Measurements from ENCODE around the gene PRAMEF12.
"Not testable (repeated sequence)": the region's sequence is repeated elsewhere in the genome, so short reads cannot be mapped to it uniquely, and the experiment has no call there.

Gene PRAMEF12

DNA sequence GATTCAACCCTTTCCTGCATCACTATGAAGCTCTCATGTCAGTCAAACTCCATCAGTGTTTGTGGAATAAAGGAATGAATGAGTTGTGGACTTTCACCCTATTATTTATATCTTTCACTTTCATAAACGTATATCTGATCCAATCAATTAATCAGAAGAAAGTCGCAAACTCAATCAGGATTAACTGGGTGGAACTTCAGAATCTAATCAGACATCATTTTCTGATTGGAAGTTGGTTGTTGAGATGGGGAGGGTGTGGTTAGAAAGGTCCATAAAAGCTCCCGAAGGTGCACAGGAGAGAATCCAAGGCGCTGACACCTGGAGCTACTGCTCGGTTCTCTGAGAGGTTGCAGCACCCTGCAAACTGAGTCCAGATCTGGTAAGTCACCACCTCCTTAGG, at the start of gene PRAMEF12:
Gene PRAMEF12 (plus strand): TSS at position 301 of the 400 bp plus-strand sequence. CDS start 1,130 bp downstream, outside the sequence.
- DNase-seq: no peak

DNA sequence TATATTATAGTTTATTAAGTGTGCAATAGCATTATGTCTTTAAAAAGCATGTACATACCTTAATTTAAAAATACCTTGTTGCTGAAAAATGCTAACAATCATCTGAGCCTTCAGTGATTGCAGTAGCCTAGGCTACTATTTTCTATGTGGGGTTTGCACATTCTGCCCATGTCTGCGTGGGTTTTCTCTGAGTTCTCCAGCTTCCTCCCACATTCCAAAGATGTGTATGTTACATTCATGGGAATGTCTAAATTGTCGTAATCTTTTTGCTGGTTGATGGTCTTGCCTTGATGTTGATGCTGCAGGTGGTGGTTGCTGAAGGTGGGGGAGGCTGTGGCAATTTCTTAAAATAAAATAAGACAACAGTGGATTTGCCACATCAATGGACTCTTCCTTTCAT, 45.1 kb upstream of the PRAMEF12 start:
- DNase-seq: no peak

DNA sequence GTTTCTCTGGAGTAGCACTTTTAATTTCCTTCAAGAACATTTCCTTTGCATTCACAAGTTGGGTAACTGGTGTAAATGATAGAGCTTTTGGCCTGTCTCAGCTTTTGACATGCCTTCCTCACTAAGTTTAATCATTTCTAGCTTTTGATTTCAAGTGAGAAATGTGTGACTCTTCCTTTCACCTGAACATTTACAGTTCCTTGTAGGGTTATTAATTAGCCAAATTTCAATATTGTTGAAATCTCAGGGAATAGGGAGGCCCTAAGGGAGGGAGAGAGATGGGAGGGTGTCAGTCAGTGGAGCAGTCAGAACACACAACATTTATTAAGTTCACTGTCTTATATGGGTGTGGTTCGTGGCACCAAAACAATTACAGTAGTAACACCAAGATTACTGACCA, 43.4 kb upstream of the PRAMEF12 start:
- no peak for DNase-seq

DNA sequence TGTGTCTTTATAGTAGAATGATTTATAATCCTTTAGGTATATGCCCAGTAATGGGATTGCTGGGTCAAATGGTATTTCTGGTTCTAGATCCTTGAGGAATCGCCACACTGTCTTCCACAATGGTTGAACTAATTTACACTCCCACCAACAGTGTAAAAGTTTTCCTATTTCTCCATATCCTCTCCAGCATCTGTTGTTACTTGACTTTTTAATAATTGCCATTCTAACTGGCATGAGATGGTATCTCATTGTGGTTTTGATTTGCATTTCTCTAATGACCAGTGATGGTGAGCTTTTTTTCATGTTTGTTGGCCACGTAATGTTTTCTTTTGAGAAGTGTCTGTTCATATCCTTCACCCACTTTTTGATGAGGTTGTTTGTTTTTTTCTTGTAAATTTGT, 42.5 kb upstream of the PRAMEF12 start:
- not testable (repeated sequence) for DNase-seq

DNA sequence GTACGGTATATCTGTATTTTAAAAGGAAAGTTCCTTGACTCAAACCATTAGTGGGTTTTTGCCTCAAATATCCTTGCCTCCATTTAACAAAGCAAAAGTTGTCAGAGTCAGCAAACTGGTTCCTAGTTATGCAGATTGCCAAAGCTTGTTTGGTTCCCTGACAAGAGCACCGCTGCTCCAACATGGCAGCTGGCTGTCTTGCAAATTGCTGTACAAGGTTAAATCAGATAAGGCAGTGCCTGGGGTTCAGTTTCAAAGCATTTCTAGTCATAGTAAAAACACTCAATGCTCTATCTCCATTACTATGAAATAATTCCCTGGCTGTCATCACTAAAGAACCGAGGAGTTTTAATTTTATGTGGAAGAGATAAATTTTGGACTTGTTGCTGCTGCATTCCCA, 38.9 kb upstream of the PRAMEF12 start:
- no peak for DNase-seq

DNA sequence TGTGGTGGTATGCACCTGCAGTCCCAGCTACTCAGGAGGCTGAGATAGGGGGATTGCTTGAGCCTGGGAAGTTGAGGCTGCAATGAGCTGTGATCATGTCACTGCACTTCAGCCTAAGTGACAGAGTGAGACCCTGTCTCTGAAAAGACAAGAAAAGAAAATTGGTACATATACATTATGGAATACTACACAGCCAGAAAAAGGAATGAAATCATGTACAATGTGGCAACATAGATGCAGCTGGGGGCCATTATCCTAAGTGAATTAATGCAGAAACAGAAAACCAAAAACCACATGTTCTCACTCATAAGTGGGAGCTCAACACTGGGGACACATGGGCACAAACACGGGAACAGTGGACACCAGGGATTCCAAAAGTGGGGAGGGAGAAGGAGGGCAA, 34.6 kb upstream of the PRAMEF12 start:
- DNase-seq: no peak

DNA sequence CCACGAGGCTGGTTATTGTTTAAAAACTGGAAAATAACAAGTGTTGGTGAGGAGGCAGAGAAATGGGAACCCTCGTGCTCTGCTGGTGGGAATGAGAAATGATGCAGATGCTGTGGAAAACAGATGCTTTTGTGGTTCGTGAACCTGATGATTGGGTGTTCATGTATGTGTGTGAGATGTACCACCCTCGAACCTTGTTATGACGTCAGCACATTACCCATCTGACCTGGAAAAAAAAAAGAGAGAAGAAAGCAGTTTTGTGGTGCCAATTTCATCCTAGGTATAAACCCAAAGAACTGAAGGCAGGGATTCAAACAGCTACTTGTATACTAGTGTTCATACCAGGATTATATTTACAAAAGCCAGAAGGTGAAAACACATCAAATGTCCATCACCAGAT, 33.9 kb upstream of the PRAMEF12 start:
- DNase-seq: no peak

DNA sequence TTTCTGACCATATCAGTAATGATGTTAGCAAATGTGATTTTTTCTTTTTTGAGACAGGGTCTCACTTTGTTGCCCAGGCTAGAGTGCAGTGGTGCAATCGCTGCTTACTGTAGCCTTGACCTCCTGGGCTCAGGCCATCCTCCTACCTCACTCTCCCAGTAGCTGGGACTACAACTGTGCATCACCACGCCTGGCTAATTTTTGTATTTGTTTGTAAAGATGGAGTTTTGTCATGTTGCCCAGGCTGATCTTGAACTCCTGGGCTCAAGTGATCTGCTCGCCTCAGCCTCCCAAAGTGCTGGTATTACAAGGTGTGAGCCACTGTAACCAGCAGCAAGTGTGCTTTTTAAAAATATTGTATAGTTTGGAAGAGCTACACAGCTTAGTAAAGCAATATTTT, 31.6 kb upstream of the PRAMEF12 start:
- no peak for DNase-seq

DNA sequence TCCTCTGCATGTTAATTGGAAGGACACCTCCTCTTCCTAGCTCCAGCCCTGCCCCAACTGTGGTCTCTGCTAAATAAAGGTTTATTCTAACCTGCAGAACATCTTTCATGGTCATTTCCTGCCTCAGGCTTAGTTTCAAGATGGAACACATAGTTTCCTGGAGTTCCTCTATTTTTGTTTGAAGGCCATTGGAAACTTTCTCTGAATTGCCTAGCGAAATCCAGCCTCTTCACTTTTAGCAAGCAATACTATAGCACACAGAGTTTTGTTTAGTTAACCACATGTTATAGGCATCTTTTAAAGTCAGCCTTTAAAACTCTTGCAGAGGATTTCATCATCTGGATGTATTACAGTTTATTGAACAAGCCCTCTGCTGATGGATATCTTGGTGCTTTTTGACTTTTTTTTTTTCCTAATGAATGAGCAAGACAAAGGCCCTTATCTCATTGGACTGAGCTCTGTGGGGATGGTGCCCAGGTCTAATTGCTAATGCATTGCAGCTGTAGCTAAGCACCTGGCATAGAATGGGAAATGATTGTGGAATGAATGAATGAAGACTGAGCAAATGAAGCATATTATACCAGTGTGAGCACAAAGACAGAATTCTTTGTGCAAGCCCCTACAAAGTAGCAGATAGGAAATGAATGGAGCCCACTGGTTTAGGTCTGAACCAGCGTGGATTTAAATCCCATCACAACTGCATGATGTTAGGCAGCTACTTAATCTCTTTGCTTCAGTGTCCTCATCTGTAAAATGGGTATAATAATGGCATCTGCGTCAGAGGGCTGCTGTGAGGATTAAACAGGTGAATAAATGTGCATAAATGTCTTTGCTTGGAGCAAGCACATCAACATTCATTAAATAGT, 28.2 kb upstream of the PRAMEF12 start:
- no peak for DNase-seq

DNA sequence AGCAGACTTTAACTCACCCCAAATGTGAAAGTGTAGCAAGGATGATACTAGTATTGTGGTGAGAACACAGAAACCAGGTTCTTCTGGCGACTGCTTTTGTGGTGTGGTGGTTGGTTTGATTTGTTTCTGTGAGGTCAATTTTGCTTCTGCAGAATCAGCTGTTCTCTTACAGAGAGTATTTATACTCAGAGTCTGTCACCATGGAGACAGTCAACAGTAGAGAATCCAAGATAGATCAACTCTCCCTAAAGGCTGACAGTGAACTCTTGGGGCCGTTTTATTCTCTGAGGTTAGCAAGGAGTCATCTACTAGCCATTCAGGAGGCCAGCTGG, 27.6 kb upstream of the PRAMEF12 start, which contains the start of gene CFAP107:
Gene CFAP107 (plus strand): TSS at position 209 of the 332 bp plus-strand sequence. CDS start 231 bp downstream, outside the sequence.
- no peak for DNase-seq

DNA sequence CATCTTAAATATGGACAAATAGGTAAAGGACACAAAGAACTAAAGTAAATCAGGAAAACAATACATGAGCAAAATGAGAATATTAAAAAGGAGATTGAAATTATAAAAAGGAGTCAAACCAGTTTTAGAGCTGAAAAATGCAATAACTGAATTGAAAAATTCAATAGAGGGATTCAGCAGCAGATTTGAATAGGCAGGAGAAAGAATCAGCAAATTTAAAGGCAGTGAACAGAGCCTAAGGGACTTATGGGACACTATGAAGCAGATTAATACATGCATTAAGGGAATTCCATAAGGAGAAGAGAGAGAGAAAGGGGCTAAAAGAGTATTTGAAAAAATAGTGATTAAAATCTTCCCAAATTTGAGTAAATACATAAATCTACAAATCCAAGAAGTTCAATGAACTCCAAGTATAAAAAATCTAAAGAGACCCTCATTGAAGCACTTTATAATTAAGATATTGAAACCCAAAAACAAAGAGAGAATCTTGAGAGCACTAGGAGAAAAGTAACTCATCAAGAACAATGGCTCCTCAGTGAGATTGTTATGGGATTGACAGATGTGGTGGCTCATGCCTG, 24.7 kb upstream of the PRAMEF12 start:
- no peak for DNase-seq

DNA sequence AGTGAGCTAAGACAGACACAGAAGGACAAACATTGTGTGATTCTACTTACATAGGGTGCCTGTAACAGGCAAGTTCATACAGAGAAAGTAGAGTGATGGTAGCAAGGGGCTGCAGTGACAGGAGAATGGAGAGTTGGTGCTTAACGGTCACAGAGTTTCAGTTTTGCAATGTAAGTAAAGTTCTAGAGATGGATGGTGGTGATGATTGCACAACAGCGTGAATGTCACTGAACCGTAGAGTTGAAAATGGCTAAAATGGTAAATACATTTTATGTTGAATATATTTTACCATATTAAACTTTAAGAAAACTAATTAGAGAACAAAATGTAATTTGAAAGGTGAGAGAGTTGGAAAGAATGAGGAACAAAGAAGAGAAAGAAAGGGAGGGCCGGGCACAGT, 18.8 kb upstream of the PRAMEF12 start:
- DNase-seq: no peak

DNA sequence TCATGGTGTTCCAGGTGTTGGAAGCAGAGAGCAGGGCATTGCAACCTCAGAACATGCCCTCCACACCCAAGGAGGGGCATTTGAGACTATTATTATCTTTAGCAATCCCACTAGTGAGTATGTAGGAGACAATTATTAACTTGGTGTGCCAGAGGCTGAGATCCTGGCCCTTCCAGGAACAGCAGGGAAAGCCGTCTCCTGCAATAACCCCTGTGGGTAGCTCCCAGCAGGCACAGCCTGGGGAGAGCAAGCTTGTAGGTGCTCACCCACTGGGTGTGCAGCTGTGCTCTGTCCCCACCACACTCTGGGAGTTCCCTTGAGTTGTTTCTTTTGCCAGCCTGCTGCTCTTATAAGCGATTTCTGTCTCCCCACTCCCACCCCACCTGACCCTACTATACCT, 17.3 kb upstream of the PRAMEF12 start:
- DNase-seq: no peak

DNA sequence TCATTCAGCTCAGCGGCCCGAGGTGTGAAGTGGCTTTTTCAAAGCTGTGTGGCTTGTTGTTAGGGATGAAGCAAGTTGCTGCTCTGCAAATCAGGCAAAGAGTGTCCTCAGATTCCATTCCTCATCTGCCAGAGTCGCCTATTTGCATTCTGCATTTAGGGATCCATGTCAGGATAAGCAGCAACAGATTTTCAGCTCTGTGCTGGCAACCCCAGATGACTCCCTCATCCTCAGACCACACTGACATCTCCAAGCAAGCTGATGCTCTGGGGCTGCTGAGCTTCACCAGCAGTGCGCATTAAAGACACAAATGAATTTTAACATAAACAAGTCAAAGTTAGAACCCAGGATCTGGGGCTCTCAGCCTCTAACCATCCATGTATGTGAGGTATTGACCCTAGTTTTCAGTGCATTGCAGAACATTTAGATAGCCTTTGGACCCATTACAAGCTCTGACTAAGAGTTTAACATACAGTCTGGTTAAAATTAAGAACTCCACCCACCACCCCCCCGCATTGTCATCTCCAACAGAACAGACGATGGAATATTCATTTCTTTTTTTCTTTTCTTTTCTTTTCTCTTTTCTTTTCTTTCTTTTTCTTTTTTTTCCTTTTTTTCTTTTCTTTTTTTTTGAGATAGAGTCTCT, 16.6 kb upstream of the PRAMEF12 start:
- no peak for DNase-seq

DNA sequence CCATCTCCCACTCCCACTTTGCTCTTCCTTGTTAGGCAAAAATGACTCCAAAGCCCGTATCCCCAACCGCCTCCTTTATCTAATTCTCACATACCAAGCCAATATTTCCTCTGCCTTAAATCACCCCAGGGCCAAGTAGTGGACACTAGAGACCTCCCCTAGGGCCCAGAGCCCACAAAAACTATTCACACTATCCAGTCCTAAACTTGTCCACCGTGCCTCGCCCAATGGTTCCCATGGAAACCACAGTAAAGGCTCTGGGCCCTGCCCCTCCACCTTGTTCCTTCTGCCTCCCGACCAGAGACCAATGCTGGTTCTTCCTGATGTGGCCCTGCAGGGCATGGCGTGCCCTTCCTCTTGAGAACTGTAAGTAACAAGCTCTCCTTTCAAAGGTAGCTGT, 15.7 kb upstream of the PRAMEF12 start:
- DNase-seq: no peak

DNA sequence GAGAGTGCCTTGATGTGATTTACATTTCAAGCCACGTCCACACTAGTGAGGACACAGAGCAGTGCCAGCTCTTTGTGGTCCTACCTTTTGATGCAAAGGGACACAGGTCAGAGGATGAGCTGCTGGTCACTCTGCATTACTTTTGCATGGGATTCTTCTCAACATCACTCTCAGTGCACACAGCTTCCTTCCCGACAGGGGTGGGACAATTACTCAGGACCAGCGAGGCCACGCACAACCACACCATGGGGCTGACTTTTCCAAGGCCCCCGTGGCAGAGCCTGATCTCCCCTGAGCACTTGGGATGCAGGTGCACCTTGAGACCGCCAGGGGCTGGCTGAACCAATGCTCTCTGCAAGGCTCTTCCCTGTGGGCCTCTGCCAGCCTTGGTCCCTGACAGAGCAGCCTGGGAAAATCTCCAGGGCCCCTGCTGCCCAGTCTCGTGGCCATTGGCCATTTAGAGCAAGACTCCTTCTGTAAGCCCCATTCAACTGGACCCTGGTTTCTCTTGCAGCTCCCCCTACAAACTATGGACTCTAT, 13.2 kb upstream of the PRAMEF12 start:
- no peak for DNase-seq

DNA sequence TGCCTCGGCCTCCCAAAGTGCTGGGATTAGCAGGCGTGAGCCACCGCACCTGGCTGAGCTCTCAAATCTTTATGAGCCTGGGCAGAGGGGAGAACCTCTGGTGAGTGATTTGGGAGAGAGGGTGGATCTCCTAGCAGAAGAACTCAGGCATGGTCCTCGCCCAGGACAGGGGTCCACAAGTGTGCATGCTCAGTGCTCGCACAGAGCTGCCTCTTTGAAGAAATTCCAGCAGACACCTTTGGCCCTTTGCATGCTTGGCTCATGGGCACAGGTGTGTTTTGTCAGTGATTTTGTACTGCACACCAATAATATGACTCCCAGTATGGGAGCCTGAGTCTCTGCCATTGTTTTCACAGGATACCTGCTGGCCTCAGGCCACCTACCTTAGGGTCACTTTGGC, 11.8 kb upstream of the PRAMEF12 start:
- DNase-seq: no peak

DNA sequence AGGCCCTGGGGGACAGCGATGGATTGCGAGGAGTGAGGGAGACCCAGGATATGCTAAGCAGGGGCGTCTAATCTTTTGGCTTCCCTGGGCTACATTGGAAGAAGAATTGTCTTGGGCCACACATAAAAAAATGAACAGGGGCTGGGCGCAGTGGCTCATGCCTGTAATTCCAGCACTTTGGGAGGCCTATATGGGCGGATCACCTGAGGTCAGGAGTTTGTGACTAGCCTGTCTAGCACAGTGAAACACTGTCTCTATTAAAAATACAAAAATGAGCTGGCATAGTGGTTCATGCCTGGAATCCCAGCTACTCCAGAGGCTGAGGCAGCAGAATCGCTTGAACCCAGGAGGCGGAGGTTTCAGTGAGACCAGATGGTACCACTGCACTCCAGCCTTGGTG, 10.8 kb upstream of the PRAMEF12 start:
- DNase-seq: no peak

DNA sequence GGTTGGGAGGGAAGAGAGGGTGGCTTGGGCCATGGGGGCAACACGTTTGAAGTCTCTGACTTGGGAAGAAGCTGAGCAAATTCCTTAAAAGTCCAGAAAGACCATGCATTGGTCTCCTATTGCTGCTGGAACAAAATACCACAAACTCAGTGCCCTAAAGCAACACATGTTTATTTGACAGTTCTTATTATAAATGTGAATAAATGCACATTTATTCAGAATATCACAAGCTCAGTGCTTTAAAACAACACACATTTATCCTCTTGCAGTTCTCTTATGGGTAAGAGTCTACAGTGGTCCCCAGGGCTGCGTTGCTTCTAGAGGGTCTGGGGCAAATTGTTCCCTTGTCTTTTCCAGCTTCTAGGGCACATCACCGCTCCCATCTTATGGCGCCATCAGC, 10.1 kb upstream of the PRAMEF12 start:
- no peak for DNase-seq

DNA sequence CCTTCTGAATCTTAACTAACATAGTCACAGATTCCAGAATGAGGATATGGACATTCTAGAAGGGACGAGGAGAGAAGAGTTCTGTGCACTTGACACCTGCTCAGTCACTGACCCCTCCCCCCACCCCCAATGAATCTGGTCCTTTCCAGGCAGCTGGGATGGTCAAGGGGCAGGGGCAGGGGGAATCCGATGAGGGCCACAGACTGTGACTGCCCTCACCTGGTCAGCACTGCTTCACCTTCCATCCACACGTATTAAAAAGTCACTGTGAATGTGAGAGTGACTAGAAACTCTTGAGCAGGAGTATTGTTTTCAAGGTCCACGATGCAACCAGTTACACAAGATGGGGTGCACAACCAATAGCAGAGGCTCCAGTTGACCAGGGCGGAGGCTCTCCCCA, 9.5 kb upstream of the PRAMEF12 start:
- no peak for DNase-seq

DNA sequence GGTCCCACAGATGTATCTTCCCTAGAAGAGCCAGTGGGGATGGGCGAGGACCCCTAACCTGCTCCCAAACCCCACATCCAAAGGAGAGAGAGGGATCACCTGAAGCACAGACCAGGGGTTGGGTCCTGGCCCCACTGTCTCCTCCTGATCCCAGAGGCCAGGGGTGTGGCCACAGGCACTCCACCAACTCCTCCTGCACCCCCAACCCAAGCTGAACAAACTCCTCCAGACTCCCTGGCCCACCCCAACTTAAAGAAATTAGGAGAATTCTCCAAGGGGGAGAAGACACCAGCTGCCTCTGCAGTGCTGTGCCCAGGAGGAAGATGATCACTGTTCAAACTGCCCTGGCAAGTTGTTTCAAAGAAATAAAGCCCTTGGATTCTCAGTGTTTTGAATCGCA, 4.5 kb upstream of the PRAMEF12 start:
- DNase-seq: no peak

DNA sequence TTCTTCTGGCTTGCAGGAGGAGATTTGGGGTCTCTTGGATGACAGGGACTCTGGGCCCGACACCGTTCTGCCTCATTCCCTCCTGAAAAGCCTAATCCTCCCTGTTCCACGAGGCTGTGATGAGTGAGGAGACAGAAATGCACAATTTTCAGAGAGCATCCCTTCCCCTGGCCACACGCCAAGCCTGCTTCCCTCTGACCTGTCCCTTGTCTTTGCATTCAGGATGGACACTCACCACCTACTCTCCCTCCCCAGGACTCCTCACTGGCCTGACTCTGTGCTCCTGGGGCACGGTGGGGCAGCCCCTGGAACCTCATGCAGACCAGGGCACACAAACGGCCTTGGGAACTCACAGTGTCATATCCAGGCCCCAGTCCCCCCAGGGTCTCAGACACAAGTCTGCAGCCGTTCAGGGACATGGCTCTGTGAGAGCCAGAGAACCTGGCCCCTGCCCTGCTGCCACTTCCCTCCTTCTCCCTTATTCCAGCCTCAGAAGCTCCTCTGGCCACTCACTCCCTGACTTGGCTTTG, 3.5 kb upstream of the PRAMEF12 start:
- DNase-seq: no peak

DNA sequence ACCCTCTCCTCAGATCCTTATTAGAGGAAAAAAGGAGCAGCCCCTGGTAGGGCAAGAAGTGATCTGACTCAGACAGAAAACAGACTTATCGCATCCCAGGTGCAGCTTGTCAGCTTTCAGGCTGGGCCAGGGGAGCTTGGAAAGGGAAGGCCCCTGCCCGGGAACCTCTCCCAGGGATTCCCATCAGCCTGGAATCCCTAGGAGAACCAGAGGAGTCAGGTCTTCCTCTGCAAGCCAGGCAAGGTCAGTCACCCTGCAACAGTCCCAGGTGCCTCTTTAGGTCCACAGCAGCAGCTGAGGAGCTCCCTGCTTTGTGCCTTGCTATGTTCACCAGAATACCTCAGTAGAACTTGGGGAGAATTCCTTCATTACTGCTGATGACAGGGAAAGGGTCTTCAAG, 2.9 kb upstream of the PRAMEF12 start:
- no peak for DNase-seq

DNA sequence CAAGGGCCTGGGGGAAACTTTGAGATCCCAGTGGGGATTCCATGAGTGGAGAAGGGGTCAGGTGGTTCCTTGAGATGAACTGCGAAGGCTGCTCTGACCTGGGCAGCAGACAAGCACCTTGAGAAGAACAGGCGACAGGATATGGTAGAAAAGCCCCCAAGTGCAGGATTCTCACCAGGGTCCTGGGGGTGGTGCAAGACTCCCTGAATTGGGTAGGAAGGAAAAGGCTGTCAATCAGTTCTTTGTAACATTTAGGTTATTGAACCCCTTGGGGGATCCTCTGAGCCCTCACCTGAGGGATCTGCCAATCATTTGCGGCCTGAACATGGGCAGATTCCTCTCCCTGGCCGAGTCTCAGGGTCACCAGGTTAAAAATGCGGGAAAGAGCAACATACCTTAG, 2.4 kb upstream of the PRAMEF12 start:
- no peak for DNase-seq

Data from stimulated activated naive CD4-positive, alpha-beta T cell (primary cell).